Suppressor macrophage treated with lipopolysaccharide for 1 hour (primary cell): ENCODE measurements around the gene ARHGAP10.

Source experiments
- DNase-seq, 3 donors: peaks; one replicate each; pipeline ENCODE4 v3.0.0-alpha.2; 2020 to 2022

The ARHGAP10 gene

DNA sequence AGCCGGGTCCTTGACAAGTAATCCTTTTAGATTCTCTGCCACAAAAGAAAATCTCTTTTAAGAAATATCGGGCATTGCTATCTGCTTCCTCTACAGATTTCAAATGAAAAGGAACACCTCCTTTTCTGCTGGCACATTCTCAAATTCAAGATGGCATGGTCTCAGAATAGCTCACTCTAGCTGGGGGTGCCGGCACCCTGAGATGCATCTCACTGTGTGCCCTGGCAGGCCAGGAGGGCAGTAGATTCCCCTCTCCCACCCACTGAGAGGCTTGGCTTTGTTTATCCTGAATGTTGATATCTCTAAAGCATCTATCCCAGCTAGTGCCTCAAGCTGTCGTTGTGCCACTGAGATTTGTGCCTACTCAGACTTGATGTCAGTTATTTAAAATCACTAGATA, 319.5 kb downstream of the ARHGAP10 start:
- no peak for DNase-seq

DNA sequence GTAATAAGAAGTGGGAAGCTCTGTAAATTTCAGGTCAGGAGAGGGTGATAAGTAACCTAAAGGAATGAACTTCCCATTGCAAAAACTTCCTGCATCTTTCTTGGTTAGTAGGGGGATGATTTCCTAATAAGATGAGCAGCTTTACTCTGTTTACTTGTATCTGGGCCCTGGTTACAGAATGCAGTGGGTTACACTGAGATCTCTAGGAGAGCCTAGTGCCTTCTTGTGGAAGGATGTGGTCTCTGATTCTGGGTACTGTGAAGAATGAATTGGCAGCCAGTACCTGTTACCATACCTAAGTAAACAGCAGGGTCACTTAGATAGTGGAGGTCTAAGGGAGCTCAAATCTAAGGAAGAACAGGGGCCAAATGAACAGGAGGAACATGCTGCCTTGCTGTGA, 320.6 kb downstream of the ARHGAP10 start:
- DNase-seq, result no peak

DNA sequence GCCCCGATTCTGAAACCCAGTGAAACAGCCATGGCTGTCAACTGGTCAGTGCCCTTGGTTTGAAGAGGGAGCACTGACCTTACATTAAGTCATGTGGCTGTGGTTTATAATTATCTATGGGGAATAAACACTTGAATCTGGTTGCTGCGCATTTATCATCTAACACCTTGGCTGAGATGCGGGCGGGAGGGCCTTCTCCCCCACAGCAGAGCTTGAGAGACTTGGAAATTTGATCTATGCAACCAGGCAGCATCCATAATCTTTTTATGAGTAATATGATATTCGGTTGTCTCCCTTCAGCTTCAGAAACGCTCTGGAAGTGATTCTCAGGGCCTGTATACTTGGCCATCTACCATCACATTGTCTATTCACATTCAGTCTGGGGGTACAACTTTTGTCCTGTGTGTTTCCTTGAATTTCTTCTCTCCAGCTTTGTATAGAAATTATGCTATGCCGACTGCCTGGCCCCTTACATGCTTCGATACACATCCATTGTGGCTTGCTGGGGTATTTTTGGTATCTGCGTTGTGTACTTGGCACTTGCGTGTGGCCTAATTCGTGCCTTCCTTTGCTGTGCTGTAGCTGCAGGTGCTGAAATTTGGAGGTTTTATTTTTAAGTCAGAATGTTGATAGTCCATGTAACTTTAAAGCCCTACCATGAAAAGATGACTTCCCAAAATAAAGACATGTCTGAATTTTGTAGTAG, 321.6 kb downstream of the ARHGAP10 start:
- DNase-seq, result no peak

GRCh38 chr4:148054275-148054674, 322.4 kb downstream of the ARHGAP10 start:
- peak in 2 of 3 donors; percentile 9 to 30 for DNase-seq

DNA sequence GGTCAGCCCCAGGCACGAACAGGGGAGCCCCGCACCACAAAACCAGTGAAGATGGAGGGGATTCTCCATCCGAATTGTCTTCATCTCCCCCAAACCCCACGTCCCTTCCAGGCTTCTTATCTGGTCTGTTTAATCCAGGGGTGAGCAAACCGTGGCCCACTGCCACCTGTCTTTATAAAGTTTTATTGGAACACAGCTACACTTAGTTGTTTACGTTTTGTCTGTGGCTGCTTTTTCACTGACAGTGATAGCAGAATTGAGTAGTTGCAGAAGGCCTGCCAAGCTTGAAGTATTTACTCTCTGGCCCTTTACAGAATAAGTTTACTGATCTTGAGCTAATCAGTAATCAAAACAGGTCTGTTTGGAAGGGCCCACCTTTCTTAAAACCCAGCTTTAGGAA, 324.0 kb downstream of the ARHGAP10 start:
- DNase-seq, result no peak

DNA sequence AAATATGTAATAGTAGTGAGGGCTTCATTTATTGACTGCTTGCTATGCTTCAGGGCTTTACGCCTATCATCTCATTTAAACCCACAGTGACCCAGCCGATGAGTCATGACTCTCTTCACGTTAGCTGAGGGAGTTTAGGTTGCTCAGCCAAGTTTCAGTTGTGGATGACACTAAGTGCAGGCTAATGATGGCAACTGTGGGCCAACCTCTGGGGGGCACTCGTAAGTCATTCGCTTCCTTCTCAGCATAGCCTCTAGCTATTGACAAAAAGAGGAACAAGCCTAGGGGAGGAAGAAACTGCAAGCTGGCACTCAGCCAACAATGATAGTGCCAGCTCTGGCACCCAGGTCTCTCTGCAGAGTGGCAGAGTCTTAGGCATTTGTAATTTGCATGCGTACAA, 325.0 kb downstream of the ARHGAP10 start:
- peak; percentile 92 to 96 (median 94) for DNase-seq

GRCh38 chr4:148057516-148057915, 325.6 kb downstream of the ARHGAP10 start:
- no peak for DNase-seq

- DNase-seq, result no peak
Measured at GRCh38 chr4:148057984-148058859, 326.3 kb downstream of the ARHGAP10 start.

DNA sequence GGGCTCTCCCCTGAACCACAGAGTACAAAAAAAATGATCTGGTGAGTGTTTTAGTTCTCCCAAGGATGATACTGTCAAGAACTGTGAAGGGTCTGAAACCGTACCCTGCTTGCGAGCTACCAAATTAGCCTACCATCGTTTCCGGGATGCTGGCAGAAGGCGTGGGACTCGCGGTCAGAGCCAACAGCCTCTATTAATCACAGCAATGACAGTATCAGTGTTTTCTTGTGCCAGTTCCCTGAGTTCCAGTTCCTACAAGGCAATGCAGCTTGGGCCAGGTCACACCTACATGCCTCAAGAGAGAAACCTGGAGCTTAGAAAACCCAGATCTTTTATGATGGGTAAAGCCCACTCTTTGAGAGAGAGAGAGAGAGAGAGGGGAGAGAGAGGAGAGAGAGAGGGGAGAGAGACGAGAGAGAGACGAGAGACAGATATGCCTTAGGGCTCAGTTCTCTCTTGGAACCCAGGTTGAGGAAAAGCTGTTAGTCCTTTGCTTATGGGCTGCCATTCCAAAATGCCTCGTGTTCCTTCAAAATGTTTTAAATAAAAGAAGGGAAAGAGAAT, 327.8 kb downstream of the ARHGAP10 start:
- peak in 2 of 3 donors; percentile 13 for DNase-seq

GRCh38 chr4:148060264-148061140, 328.6 kb downstream of the ARHGAP10 start:
- DNase-seq, result peak in 1 of 3 donors; percentile 40

GRCh38 chr4:148061141-148061481, 329.2 kb downstream of the ARHGAP10 start:
- no peak for DNase-seq

DNA sequence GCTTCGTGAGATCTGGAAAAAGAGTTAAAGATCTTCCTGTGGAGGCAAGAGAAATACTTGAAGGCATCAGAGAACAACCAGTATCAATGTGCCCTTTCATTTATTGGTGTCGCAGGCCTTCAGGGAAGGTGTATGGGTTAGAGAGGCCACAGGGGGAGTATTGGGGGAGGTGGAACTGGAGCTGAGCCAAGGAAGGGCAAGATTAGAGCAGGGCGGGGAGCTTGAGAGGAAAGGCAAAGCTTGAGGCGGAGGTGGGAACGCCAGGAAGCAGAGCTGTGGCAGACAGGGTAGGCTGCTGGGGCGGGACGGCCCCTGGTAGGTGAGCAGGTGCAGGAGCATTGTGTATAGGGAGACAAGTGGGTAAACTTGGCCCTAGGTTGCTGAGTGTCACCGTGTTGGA, 329.9 kb downstream of the ARHGAP10 start:
- DNase-seq, result no peak

DNA sequence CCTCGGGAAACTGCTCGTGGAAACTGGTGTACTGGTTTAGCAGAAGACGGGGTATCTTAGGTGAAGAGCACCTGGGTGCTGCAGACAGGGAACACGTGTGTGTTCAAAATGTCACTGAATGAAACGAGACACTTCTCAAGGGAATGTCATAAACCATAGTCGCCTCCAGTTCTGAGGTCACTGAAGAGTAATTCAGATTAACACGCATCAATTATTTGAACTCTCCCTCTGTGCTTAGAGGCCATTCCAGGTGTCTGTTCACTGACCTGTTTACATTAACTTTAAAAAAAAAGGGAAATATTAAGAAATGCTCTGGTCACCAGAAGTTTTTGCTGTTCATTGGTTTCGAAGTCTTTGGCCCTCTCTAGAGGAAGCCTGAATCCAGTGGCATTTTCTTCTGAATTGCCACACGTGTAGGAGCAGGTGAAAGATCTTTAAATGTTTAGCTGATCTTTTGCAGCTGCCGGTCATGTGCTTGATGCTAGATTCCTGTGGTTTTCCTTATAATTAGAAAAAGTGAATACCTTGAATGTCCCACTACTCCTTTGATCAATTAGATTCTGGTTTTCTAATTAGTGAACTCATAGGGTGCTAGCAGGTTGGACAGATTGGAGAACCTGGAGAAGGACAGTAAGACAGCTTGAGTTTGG, 330.5 kb downstream of the ARHGAP10 start:
- no peak for DNase-seq

GRCh38 chr4:148064451-148064850, 332.6 kb downstream of the ARHGAP10 start:
- DNase-seq, result no peak

- peak in 2 of 3 donors; percentile 27 to 30 for DNase-seq
Measured at GRCh38 chr4:148065075-148065474, 333.2 kb downstream of the ARHGAP10 start.

- DNase-seq, result no peak
Measured at GRCh38 chr4:148067301-148067916, 335.5 kb downstream of the ARHGAP10 start.

GRCh38 chr4:148068065-148068911, 336.4 kb downstream of the ARHGAP10 start:
- no peak for DNase-seq

DNA sequence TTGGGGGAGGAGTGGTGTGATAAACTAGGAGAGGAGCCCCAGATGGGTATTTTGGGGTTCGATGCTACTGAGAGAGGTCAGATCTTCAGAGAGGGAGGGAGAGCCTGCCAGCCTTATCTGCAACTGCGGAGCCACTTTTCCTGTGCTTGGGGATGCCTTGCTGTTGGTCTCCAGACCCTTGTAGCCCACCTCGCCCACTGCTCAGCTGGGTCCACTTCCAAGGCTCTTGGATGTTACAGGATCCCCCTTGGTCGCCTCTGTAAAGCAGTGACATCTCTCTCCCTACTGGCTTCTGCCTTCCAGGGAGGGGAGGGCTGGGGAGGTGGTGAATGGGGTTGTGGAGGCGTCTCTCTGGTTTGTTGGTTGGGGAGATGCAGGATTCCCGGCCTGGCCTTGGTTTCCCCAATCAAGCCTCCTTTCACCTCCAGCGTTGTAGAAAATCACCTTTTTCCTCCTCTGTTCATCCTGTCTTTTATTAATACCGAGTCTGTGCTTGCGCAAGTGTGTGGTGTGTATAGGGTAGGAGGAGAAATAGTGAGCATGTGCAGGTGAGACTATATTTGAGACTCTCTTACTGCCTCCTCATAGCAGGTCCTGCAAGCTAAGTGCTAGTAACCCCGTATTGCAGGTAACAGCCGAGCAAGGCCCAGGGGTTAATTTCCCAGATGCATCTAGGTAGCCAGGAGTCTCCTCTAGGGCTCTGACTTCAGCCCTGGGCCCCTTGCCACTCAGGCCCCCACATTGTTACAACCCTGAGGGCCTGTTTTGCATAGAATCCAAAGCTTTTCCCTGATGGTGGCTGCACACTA, 337.4 kb downstream of the ARHGAP10 start:
- no peak for DNase-seq

DNA sequence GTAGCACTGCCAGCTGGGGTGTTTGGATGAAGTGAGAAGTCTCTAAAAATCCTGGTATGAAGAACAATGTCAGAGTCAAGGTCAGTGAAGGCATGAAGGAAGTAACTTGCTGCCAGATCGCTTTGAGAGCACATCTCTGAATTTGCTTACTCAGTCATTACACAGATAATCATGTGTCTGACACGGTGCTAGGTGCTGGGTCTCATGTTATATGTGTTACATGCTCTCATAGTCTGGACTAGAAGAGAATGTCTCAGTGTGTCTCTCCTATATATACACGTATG, 337.9 kb downstream of the ARHGAP10 start:
- no peak for DNase-seq

GRCh38 chr4:148071009-148071408, 339.1 kb downstream of the ARHGAP10 start:
- DNase-seq, result no peak
